Right hindlimb (tissue), 1 donor: ENCODE measurements around the gene ASPN.
A peak's percentile ranks its signal among the peaks of the same experiment; 100 is the strongest.

Experiments
- DNase-seq: peaks from one replicate; pipeline ENCODE4 v3.0.0-alpha.2; 2018

The ASPN gene

DNA sequence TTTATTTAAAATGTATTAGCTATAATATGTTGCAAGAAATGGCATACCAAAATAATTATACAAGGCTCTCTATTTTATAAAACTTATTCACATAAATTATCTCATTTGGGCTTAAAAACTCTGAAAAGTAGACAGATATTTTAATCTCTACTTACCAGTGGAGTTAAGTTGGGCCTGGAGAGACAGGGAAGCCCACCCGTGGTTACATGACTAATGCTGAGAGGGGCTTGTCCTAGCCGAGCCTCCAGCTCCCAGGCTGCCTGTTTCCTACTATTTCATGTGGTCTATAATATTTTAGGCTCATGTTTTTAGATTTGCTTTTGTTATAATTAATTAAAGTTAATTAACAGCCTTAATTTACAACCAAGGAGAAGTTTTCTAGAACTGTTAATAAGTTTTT, 20.9 kb upstream of the ASPN start:
- DNase-seq: no peak

DNA sequence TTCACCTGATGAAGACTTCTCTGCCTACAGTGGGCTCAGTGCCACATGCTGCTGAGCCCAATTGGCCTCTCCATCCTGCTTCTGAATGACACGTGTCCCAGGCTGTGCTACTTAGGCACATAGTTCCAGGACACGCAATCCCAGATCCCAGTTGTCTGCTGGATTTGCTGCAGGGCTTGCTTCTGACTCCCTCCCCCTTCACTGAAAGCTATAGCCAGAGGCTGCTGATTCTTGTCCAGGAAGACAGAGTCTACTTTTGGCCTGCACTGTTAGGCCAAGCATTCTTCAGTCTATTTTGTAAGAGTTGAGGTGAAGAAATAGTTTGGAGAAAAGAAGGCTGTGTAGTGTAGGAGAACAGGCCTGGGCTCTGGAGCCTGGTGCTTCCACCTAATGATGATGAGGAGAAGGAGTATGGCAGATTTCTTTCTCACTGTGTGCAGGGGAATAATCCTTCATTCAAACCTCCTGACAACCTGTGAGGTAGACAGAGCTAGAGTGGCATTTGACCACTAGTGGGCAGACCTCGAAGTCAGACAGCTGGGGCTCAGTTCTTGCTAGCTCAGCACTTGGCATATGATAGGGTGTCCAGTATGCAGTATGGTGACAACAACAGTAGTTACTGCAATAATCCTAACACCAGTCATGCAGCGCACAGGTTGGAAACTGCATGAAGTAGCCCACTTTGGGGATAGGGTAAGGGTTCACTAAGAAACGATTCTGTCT, 19.5 kb upstream of the ASPN start:
- DNase-seq: peak; percentile 51

DNA sequence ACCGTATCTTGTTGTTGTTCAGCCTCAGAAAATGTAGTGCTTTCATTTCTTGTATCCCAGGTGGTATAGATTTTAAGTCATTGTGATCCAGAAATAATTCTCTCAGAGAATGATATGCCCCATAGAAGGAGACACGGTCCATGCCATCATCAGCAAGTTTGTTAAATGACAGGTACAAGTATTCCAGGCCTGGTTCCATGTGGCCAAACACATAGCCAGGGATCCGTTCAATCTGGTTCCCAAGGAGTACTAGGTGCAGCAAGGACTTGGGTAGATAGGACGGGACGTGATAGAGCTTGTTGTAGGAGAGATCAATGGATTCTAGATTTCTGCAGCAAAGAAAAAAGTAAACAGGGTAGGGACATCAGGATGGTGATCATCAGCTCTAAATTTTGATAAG, 18.4 kb upstream of the ASPN start:
- DNase-seq: no peak

DNA sequence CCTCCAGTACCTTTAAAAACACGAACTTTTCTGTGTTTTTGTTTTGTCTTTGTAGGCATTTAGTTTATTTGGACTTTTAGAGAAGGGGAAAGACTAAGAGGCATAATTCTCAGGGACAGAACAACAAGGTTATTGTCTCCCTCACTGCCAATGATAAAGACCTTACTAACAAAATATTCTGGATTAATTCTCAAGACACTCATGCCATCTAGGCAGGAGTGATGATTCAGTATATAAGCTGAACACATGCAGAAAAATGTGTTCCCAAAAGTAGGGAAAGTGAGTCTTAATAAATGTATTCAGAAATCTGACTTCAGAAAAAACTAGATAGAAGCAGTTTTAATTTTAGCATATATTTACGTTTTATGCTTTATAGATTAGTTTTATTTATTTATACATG, 17.4 kb upstream of the ASPN start:
- no peak for DNase-seq

DNA sequence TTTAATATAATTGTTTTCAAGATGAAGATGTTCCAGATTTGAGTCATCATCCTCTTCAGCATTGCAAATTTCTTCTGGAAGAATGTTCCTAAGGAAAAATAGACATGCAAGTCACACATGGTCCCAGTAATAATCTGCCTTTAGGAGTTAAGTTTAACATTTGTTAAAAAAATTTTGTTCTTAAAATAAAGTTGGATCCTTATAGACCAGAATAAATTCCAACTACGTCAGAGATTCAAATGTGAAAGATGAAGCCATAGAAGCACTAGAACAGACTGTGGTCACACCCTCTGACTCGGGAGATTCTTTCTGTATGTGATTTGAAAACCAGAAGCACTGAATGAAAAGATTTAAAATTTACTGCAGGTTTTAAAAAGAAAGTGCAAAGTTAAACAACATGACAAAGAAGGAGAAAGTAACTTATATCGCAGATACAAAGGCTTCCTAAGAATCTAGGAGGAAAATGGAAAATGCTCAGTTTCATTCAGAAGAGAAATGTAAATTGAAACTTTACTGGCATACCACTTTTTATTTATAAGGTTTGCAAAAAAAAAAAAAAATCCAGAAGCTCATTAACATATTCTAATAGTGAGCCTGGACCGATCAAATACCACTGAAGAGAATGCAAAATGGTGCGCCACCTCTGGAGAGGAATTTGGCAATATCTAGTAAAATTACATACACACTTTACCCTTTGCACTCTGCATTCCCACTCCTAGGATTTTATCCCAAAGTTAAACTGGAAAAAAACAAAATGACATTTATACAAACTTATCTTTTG, 14.3 kb upstream of the ASPN start:
- no peak for DNase-seq

DNA sequence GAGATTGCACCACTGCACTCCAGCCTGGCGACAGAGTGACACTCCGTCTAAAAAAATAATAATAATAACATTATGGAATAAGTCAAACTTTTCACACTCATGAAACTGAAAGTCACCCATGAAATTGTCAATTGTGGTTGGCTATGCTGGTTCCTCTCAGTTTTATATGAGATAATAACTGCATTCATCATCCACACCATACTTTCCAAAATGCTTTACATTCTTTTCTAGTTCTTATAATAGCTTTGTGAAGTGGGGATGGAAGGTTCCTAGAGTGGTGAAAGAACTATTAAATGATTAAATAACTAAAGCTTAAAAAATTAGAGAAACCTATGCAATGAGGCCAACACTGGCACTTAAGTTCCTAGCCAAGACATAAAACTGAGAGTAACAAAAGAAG, 12.6 kb upstream of the ASPN start:
- no peak for DNase-seq

DNA sequence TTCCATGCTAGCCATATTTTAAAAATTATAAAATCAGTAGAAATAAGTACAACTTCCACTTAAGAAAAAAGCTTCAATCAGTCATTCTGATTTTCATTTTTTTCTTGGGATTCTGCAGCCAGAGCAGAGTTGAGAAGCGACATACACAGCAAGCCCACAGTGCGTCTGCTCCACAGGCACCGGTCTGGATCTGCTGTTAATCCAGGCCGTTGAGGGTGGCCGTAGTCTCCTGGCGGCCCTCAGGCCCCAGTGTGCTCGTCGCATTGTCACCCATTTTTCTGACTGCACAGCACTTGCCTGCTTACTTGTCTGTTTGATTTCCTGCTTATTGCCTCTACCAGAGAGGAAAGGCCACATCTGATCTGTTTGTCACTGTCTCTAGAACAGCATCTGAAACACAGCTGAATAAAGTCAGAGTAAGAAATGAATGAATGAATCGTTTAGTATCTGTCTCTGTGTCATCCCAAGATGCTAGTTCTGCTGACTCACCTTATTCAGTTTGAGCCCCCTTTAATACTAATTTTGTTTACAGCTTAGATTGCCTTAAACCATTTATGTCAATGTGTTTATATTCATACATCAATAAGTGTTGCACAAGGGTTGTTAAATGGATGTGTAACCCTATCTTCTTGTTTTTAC, 11.6 kb upstream of the ASPN start:
- no peak for DNase-seq

DNA sequence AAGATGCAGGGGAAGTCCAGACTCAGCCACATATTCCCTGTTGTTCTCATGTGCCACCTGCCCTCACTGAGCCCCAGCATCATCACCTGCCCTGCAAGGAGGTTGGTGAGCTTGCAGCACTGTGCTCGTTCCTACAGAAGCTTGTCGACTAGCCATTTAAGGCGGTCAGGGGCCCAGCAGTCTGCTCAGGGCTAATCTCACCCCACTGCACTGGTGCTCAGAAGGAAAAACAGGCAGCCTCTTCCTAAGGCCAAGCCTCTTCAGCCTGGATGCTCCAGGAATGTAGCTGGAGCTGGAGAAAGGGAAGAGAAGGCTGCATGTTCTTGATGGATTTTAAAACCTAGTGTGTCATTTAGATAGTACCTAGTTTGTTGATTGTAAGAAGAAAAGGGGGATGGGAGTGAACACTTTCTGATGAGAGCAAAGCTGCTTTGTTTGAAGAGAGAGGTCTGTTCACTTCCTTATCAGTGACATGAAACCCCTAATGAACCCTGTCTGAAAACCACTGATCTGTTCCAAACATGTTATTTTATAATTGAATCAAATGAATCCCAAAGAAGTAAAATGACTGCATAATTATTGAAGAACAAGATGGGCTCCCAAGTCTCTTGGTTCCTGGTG, 10.6 kb upstream of the ASPN start:
- no peak for DNase-seq

DNA sequence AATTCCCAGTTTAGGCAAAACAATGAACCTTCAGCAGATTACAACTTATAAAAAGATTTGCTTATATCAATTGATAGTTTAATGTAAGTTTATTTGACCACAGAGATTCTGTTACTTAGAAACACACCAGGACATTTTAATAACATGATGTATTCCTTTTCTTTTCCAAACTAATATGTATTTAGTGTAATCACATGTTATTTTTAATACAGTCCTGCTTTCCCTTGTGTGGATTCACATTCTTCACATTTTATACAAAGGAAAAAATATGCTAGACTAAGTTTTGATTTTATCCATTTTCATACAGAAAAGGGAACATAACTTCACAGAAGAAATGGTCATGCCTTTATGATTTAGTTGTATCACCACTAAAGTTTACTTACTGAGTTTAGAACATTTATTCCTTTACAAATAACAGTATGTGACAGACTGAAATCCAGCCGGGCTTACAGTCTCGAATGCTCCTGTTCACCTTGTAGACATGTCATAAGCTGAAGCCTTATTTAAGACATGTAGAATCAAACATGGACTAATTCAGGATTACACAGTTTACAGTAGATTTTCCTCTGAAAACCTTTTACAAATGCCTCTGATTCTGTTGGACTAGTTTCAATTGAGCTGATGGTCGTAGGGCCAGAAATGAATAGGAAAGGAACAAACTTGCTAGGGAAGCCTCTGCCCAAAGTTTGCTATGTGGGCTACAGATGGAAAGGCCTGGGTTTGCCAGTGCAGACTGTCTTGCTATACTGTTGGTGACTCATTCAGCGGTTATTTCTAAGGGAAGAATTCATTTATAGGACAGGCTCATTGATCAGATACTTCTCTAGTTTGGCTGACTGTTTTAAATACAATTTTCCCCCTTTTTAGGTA, 6.6 kb upstream of the ASPN start:
- DNase-seq: no peak

DNA sequence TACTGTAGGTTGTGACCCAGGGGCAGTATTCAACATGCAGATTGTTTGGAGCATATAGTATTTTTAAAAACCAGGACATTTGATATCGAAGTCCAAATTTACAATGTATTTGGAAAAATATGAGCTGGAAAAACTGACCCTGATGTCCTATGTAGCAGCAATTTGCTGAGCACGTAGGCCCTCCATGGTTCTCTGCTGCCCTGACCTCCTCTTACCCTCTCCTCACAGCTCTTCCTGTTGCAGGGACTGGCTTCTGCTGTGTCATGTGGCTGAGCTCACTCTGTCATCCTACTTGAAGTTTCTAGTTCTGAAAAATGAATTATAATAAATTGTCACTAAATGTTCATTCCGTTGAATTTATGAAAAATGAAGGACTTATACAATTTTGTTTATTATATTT, 4.1 kb upstream of the ASPN start:
- DNase-seq: no peak

DNA sequence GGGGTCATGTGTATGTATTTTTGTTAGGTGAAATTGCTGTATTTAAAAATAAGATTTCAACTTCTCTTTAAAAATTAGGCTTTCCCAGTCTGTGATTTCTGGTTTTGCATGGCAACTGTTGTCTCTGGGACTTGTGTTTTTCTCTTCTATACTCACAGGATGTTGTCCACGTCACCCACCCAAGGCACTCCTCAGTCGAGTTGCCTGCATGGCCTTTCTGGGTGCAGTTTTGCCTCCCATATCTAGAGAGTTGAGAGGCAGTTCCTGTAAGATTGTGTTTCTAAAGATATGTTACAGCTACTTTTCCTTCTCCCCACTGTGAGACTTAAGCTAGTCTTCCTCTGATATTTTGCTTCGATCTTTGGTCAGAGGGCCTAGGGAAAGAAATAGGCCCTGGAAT, 2.3 kb upstream of the ASPN start:
- DNase-seq: no peak

DNA sequence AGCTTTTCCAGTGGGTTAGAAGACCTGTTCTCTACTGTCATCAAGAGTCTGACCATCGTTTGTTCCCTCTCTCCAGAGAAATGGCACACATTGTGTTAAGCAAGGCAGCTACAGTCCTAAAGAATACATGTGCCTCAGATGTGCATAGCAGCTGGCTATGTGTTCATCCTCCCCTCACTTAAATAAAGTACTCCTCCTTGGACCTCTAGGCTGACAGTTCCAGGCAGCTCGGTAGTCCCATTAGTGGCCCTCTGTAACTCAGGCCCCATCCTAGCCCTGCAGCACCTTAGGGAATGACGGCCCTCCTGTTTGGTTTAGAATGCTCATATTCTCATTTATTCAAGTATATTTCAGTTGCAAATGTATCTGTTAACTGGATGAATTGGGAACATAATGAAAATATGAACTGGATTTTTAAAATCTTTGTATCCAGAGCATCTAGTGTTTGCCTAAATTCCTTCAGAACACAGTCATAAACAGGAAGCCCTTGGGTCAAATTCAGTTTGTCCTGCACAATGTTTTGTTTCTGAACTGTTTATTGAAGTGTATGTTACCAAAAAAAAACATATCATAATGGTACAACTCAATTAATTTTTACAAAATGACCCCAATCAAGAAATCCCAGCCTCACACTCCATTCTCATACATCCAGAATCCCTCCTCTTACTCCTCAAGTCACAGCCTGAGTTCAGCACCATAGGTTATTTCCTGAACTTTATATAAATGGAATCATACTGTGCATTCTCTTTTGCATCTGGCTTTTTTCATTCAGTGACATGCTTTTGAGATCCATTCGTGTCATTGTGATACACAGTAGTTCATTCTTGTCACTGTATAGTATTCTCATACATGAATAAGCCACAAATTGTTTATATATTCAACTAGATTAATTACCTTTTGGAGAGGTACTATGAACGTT, 1.6 kb upstream of the ASPN start:
- no peak for DNase-seq

DNA sequence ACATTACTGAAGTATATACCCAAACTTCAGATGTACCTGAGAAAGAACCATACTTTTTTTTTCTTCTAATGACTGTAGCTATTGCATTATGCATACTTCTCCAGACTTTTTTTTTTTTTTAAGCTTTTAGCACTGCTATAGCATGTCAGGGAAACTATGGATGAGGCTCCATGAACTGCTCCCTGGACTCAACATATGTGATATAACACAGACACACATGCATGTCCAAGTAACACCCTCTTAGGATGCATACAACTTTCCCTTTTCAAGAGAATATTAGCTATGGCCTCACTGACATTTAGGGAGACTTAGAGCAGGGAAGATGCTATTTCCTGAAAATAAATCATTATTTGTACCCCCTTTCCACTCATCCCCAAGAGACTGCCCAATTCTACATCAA, 499 bp upstream of the ASPN start:
- no peak for DNase-seq

DNA sequence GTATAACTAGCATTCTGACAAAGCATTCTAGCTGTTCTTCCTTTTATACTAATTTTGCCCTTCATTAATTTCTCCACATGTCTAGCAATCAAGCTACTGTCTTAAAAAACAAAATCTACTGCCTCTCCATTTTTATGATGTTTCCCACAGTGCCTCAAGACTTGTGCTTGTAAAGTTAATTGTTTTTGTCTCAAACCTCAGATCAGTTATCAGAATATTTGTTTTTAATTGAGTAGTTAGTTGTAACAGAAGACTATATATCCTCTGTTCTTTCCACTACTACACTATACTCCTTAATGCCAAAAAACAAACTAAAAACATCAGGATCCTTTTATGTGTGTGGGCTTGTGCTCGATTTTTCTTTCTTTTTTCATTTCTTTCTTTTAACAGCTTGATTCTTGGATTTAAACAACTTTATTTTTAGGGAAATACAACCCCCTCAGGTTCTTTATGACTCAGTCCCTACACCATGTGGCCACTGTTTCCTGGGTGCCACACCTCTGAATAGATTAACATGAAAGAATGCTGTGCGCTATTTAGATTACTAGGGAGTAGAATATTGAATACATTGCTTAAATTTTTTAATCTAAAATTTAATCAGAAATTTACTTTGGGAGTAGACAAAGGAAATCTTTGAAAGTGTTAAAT, 1.2 kb downstream of the ASPN start:
- no peak for DNase-seq

DNA sequence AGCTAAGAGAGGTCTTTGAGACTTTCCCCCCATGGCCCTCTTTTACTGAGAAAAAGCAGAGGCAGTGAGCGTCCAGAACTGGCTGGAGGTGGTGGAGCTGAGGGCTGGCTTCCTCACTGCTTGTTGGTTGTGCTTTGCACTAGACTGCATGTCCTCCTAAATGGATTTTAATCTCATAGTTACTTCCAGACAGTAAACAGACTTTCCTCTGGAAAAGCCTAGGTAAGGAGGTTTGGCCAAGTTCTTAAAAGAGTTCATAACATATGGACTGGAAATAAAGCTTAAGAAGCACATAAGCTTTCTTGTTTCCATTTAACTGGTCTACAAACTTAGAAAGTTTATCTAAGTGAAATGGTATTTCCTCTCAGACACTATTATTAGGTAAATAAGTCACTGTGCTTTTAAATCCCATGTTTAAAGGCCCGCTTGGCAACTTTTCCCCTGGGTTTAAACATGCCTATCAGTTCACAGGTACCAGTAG, 2.0 kb downstream of the ASPN start:
- DNase-seq: peak; percentile 52

DNA sequence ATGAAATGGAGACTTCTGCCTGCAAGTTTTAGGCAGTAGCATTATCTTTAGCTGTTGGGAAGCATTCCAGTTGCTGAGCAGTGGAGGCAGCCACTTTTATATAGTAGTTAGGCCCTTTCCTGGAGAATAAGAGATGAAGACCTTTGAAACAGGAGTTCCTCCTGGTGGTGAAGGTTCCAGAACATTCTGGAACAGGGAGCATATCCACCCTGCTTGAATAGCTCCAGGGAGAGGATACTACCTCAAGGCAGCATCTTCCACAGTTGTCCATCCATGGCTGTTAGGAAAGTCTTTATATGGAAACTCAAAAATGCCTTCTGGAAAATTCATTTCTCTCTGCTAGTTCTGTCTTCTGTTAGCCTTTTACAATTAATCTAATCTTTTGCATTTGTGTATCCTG, 3.0 kb downstream of the ASPN start:
- DNase-seq: no peak

DNA sequence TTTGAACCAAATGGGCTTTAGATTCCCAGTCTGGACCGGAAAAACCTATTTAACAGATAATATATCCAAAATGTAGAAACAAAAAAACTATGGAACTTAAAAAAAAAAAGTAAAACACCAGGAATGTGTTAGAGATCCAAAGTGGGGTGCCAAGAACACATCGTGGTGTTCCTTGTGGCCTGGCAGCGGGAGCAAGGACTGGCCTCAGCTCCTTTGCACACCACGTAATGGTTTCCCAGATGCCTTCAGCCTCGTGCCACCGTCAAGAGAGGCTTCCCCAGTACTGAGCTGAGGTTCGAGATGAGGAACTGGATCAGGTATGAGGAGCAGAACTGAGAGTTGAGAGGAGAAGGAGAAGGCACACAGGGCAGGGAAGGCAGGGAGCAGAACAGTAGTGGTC, 3.5 kb downstream of the ASPN start:
- DNase-seq: no peak

DNA sequence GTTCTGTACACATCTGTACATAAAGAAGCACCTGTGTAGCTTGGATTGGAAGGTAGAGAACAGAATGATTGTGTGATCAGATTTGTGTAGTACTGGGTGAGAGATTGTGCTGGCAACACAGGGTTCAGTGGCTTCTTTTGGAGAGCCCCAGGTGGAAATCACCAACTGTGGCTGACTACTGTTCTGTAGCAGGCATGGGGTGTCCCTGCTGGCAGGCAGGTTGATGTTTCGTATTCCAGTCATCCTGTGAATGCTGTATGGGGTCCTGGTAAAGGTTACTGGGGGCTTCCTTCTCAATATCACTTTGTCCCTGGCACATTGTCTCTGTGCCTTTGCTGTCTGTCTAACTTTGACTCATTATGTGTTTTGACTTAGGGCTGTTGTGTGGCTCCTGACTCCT, 5.3 kb downstream of the ASPN start:
- no peak for DNase-seq

DNA sequence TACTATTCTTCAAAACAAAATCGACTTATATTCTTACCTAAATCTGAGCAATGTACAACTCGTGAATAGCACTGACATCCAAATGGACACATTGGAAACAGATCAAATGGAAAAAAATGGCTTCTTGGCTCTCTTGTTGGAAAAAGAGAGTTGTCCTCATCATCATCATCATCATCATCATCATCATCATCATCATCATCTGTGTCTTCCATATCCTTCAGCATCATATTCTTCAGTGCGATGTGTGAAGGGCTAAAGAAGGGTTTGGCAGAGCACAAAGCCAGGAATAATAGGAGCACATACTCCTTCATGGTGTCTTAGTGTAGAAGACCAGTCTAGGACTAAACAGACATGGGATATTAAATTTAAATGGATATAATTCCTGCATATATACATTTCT, 7.7 kb downstream of the ASPN start:
- DNase-seq: no peak

DNA sequence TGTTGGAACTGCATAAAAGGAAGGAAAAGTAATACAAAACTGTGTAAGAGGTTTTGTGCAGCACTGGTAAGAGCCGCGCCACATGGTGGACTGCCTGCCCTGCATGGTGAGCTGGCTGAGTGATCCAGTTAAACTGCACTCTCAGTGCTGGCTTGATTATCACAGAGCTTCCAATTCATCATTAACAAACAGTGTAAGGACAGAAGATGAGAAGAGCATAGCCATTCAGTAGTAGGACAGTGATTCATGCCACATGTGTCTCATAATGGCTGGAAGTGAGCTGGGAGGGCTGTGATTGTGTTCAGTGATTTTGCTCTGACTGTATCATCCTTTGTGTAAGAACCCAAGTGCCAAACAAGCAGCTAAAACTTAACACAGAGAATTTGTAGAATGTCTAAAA, 14.1 kb downstream of the ASPN start:
- DNase-seq: no peak

DNA sequence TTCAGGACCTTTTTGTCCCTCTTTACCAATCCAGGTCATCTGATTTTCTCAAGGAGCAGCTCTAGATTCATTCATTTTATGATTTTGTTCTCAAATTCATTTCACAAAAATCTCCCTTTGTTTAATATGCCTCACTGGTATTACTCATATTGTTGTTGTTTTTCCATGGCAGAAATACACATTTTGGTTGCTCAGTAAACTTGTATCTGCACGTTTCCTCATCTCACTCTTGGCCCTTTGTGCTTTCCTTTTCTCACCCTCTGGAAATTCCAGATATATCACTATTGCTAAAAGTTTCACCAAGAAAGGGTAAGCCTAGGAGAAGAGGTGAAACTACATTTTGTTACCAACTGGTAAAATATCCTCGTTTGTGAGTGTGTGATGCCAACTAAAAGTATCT, 14.8 kb downstream of the ASPN start:
- no peak for DNase-seq
